ENCODE results near the gene CSNK1A1L. TPM values are rescaled to one million over a fixed set of nuclear protein-coding genes. Genes with fewer than 3 reads are reported as not detected.

Gene CSNK1A1L
- polyA plus RNA-seq, 1 donor (not counting 4 experiments of a cell fraction or from before 2014, with no cell fraction given): not detected

DNA sequence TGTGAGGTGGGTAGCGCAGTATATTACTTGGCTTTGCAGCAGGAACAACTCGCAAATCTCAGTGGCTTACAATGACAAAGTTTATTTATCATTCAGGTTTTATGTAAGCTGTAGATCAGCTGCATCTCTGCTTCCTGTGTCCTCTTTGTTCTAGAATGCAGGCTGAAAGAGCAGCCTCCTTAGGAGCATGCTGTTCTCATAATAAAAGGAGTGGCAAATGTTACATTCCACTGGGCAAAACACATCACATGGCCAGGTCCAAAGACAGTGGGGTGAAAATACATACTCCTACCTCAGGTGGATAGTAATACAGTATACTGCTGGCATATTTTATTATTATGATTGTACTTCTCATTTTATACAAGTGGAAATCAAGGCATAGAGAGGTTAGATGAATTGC, 1.2 kb upstream of the CSNK1A1L start:
- FAIRE-seq (peak; percentile 48), DNase-seq (ENCODE audit: low read depth, low spot score) (no peak)
- TF ChIP-seq EZH2 (IDR thresholded peaks at IDR 0.05; ENCODE audit: low read length): no peak
- TF ChIP-seq, protein P1, sequence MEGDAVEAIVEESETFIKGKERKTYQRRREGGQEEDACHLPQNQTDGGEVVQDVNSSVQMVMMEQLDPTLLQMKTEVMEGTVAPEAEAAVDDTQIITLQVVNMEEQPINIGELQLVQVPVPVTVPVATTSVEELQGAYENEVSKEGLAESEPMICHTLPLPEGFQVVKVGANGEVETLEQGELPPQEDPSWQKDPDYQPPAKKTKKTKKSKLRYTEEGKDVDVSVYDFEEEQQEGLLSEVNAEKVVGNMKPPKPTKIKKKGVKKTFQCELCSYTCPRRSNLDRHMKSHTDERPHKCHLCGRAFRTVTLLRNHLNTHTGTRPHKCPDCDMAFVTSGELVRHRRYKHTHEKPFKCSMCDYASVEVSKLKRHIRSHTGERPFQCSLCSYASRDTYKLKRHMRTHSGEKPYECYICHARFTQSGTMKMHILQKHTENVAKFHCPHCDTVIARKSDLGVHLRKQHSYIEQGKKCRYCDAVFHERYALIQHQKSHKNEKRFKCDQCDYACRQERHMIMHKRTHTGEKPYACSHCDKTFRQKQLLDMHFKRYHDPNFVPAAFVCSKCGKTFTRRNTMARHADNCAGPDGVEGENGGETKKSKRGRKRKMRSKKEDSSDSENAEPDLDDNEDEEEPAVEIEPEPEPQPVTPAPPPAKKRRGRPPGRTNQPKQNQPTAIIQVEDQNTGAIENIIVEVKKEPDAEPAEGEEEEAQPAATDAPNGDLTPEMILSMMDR (optimal IDR thresholded peaks at IDR 0.05 in 1 of 3, IDR thresholded peaks at IDR 0.05 in 1 of 3, conservative IDR thresholded peaks at IDR 0.05 in 1 of 3; ENCODE audit: extremely low read depth in 1 of 3, insufficient read depth in 2 of 3, low read length in 3 of 3): no peak
- H3K27me3 ChIP-seq (ENCODE audit: control insufficient read depth, extremely low read depth, insufficient read depth, low read length): no peaks in the 10 kb centered on the region
- H3K36me3 ChIP-seq (ENCODE audit: control insufficient read depth in 2 of 2, extremely low read depth in 1 of 2, insufficient read depth in 2 of 2, low read length in 2 of 2): no peaks in the 10 kb centered on the region
- no peak overlapping the region for H3K27ac ChIP-seq (ENCODE audit: control insufficient read depth, insufficient read depth, low read length)
- no peak overlapping the region for H3K4me3 ChIP-seq (ENCODE audit: control insufficient read depth in 2 of 3, extremely low read depth in 1 of 3, insufficient read depth in 2 of 3, low read depth in 1 of 3, low read length in 3 of 3)
- dilution Hi-C loops (cut with MboI; ENCODE audit: extremely low pct_ligation_motif_present, low sequenced_read_pairs): no loop called here
- no peak overlapping the region for H3K9ac ChIP-seq (ENCODE audit: control insufficient read depth, extremely low read depth, insufficient read depth, low read length)
- no peak overlapping the region for H3K4me2 ChIP-seq (ENCODE audit: control insufficient read depth, extremely low read depth, insufficient read depth, low read depth, low read length)
- H3K9me3 ChIP-seq (ENCODE audit: control insufficient read depth, low read depth, low read length): no peaks in the 10 kb centered on the region
- H2AFZ ChIP-seq (ENCODE audit: control insufficient read depth, low read length): no peak overlapping the region
- no peaks in the 10 kb centered on the region for H3K9me1 ChIP-seq (ENCODE audit: control insufficient read depth, extremely low read depth, insufficient read depth, low read length)
- H3K79me2 ChIP-seq (ENCODE audit: control insufficient read depth, insufficient read depth, low read length): no peaks in the 10 kb centered on the region
- no peaks in the 10 kb centered on the region for H4K20me1 ChIP-seq (ENCODE audit: control insufficient read depth, extremely low read depth, insufficient read depth, low read length)
- no peaks in the 10 kb centered on the region for H3K4me1 ChIP-seq (ENCODE audit: control insufficient read depth, extremely low read depth, insufficient read depth, low read length)

DNA sequence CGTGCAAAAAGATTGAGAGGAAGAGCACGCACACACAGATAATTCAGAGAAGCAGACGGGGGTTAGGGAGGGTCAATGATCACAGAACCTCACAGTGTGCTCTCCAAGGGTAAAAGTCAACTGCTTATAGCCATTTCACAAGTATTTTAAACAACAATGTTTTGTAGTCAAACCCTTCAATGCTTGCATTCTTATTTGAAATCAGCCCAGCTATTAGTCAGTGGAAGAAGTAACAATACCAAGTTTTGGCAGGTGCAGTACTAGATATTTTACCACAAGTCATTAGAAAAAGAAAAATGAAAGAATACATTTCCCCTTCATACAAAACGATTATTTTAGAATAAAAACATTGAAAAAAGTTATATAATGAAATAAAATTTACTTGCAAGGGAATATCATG, 2.6 kb downstream of the CSNK1A1L start:
- H3K9me1 ChIP-seq (ENCODE audit: control insufficient read depth, extremely low read depth, insufficient read depth, low read length): no peaks in the 10 kb centered on the region
- H3K36me3 ChIP-seq (ENCODE audit: control insufficient read depth in 2 of 2, extremely low read depth in 1 of 2, insufficient read depth in 2 of 2, low read length in 2 of 2): no peaks in the 10 kb centered on the region
- FAIRE-seq (no peak), DNase-seq (ENCODE audit: low read depth, low spot score) (no peak)
- dilution Hi-C loops (cut with MboI; ENCODE audit: extremely low pct_ligation_motif_present, low sequenced_read_pairs): no loop called here
- H3K9me3 ChIP-seq (ENCODE audit: control insufficient read depth, low read depth, low read length): no peaks in the 10 kb centered on the region
- no peaks in the 10 kb centered on the region for H4K20me1 ChIP-seq (ENCODE audit: control insufficient read depth, extremely low read depth, insufficient read depth, low read length)
- H3K79me2 ChIP-seq (ENCODE audit: control insufficient read depth, insufficient read depth, low read length): no peaks in the 10 kb centered on the region
- no peak overlapping the region for H3K9ac ChIP-seq (ENCODE audit: control insufficient read depth, extremely low read depth, insufficient read depth, low read length)
- TF ChIP-seq EZH2 (IDR thresholded peaks at IDR 0.05; ENCODE audit: low read length): no peak
- TF ChIP-seq, protein P1 (optimal IDR thresholded peaks at IDR 0.05 in 1 of 3, IDR thresholded peaks at IDR 0.05 in 1 of 3, conservative IDR thresholded peaks at IDR 0.05 in 1 of 3; ENCODE audit: extremely low read depth in 1 of 3, insufficient read depth in 2 of 3, low read length in 3 of 3): no peak
- no peak overlapping the region for H2AFZ ChIP-seq (ENCODE audit: control insufficient read depth, low read length)
- no peak overlapping the region for H3K4me3 ChIP-seq (ENCODE audit: control insufficient read depth in 2 of 3, extremely low read depth in 1 of 3, insufficient read depth in 2 of 3, low read depth in 1 of 3, low read length in 3 of 3)
- no peaks in the 10 kb centered on the region for H3K4me1 ChIP-seq (ENCODE audit: control insufficient read depth, extremely low read depth, insufficient read depth, low read length)
- H3K4me2 ChIP-seq (ENCODE audit: control insufficient read depth, extremely low read depth, insufficient read depth, low read depth, low read length): no peak overlapping the region
- no peak overlapping the region for H3K27ac ChIP-seq (ENCODE audit: control insufficient read depth, insufficient read depth, low read length)
- no peaks in the 10 kb centered on the region for H3K27me3 ChIP-seq (ENCODE audit: control insufficient read depth, extremely low read depth, insufficient read depth, low read length)

Measured in keratinocyte (primary cell).